HG02588 (cell line): ENCODE measurements around the gene LEKR1.
"Not testable (repeated sequence)": the region's sequence is repeated elsewhere in the genome, so short reads cannot be mapped to it uniquely, and the experiment has no call there.

Source experiments
- ATAC-seq: cut with Tn5 transposase; IDR thresholded peaks from one replicate; pipeline ENCODE4 v1.9.1; 2021; ENCODE audit warnings: mild to moderate bottlenecking, moderate library complexity; ENCODE audit not compliant: unreplicated experiment

Gene LEKR1

DNA sequence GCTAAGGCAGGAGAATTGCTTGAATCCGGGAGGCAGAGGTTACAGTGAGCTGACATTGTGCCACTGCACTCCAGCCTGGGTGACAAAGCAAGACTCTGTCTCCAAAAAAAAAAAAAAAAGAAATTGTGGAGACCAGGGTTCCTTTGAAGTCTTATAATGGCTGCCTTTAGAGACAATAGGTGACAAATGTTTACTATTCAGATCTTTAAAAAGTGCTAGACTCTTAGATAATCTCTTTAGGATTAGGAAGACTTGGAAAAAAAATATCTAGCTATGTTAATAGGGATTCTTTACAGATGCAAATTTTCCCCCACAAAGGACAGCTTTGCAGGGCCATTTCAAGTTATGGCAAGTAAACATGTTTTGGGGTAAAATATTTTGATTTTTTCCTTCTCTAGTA lies 71.7 kb downstream of the LEKR1 start:
- not testable (repeated sequence) for ATAC-seq

- no peak for ATAC-seq
Measured at GRCh38 chr3:156898296-156898880, 72.2 kb downstream of the LEKR1 start.

DNA sequence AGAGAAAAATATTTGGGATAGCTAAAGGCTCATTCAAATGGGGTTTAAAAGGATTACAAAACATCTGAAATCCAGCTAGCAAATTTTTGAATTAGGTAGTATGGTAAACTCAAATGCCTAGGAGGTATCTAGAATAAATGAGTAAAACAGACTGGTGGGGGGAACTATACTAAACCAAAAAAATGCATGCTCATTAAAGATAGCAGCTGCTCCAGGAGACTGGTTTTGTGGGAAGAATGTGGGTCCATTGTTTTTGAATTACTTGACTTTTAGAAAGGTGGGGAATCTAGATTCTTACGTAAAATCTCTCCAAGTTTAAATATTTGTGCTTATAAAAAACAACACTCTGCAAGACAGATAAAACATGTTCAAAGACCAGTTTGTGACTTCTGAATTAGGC lies 73.8 kb downstream of the LEKR1 start:
- ATAC-seq, result no peak

- no peak for ATAC-seq
Measured at GRCh38 chr3:156902916-156903315, 76.8 kb downstream of the LEKR1 start.

DNA sequence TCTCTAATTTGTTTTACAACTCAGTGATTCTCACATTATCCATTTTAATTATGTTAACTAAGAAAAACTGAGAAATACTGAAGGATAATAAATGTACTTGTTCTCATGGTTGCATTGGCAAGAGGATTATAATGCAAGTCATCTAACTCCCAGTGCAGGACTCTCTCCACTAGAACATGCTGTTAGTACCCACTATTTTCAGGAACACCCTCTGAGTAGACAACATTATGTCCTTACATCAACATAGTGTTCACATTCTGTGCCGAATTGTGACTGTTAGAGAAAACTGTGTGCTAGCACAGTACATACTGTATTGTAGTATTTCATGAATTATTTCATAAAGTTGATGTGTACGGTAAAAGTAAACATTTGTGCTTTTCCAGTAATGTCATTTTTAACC lies 80.1 kb downstream of the LEKR1 start:
- no peak for ATAC-seq

- ATAC-seq, result no peak
Measured at GRCh38 chr3:156908398-156908797, 82.2 kb downstream of the LEKR1 start.

DNA sequence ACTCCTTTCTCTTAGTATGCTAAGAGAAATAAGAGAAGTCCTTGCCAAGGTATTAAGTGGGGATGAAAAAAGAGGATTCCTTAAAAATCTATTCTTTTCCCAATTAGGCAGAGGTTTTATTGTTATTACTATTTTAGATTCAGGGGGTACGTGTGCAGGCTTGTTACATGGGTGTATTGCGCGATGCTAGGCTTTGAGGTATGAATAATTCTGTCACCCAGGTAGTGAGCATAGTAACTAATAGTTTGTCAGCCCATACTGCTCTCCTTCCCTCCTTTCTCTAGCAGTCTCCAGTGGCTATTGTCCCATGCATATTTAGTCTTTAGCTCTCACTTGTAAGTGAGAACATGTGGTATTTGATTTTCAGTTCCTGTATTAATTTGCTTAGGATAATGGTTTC lies 83.9 kb downstream of the LEKR1 start:
- ATAC-seq, result no peak

GRCh38 chr3:156910831-156911230 lies 84.7 kb downstream of the LEKR1 start:
- ATAC-seq, result not testable (repeated sequence)

DNA sequence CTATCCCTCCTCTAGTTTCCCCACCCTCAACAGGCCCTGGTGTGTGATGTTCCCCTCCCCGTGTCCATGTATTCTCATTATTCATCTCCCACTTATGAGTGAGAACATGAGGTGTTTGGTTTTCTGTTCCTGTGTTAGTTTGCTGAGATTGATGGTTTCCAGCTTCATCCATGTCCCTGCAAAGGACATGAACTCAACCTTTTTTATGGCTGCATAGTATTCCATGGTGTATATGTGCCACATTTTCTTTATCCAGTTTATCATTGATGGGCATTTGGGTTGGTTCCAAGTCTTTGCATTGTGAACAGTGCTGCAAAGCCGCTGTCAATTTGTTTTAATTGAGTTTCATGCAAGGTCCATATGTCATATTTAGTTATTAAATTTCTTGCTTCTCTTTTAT lies 88.1 kb downstream of the LEKR1 start:
- not testable (repeated sequence) for ATAC-seq

- ATAC-seq, result no peak
Measured at GRCh38 chr3:156915372-156915771, 89.2 kb downstream of the LEKR1 start.

- ATAC-seq, result no peak
Measured at GRCh38 chr3:156918746-156919145, 92.6 kb downstream of the LEKR1 start.

DNA sequence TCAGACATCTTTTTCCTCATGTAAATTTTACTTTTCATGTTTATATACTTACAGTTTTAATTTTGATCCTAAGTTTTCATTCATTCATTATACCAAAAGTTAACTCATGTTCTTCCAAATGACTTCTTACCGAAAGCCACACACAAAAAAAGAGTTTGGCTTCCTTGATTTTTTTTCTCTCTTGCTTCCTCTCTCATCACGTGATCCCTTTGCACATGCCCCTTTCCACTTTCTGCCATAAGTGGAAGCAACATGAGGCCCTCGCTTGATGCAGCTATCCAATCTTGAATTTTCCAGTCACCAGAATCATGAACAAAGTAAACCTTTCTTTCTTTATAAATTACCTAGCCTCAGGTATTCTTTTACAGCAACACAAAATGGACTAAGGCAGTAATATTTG lies 93.7 kb downstream of the LEKR1 start:
- no peak for ATAC-seq

DNA sequence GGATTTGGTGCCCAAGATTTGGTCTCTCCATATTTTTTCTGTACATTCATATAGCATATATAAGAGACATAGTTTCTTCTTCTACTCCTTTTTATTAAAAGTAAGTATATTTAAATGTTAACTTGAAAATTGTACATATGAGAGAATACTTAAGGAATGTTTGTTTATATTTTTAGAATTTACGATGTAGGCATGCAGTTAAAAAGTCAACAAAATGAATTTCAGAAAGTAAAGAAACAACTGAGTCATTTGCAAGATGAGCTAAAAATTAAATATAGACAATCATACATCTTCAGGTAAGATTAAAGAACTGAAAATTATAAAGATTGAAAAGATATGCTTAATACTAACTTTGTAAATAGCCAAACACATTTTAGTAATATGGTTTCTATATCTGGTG lies 94.2 kb downstream of the LEKR1 start:
- no peak for ATAC-seq

DNA sequence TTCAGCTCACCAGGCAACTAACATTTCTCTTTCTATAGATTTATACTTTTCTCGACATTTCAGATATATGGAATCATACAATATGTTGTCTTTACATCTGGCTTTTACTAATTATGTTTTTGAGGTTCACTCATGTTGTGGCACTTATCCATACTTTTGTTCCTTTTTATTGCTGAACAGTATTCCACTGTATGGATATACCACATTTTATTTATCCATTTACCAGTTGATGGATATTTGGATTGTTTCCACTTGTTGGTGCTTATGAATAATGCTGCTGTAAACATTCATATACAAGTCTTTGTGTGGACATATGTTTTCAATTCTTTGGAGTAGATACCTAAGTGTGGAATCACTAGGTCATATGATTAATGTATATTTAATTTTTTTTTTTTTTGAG lies 97.2 kb downstream of the LEKR1 start:
- ATAC-seq, result no peak

- no peak for ATAC-seq
Measured at GRCh38 chr3:156938724-156939123, 112.6 kb downstream of the LEKR1 start.

GRCh38 chr3:156939315-156939714 lies 113.2 kb downstream of the LEKR1 start:
- ATAC-seq, result no peak

DNA sequence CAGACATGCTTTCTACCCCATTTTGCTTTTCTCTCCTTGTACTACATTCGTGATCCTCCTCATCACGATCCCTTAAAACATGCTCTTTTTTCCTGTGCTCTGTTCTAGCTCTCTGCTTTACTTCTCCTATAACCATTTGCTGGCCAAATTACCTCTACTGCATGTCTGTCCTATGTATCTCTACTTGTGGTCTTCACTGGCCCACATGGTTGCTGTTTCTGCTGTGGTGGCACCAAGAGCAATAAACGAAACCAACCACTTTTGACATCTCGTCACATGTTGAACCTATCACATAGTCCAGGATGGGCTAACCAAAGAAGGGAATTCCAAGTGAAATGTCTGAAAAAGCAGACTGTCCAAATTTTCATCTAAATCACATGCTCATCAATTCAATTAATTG lies 115.2 kb downstream of the LEKR1 start:
- no peak for ATAC-seq

GRCh38 chr3:156948402-156949210 lies 122.5 kb downstream of the LEKR1 start:
- ATAC-seq, result no peak

GRCh38 chr3:156952011-156952410 lies 125.9 kb downstream of the LEKR1 start:
- ATAC-seq, result no peak

- no peak for ATAC-seq
Measured at GRCh38 chr3:156957715-156958114, 131.6 kb downstream of the LEKR1 start.

DNA sequence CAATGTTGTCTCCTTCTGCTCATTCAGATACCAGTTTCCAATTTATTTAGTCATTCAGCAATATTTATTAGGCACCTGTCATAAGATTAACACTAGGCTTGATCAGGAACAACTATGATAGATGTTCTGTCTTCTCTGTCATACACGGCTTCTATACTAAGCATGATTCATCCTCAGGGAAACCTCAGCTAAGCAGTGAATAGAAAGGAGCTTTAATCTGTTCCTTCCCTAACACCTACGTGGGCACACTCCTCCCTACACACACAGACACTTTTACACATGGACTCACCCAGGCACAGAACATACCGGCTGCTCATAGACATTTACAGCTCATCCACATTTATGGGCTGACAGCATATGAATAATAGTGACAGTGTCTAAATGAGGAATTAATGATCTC lies 136.9 kb downstream of the LEKR1 start:
- no peak for ATAC-seq

DNA sequence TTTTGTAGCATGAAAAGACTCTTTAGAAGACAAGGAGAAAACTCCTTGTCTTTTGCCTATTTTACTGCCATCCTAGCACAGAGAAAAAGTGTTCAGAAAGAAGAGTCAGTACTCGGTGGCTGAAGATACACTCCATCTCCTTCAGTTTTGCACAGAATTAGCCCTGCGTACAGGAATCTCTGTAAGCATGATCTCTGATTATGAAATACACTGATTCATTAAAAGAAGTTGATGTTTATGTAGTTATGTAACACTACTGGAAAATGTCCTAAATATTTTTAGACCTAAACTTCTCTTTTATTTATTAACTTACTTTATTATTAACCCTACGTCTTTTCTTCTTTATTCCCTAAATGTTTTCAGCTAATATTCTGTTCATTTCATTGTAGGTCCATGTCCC lies 138.4 kb downstream of the LEKR1 start:
- ATAC-seq, result no peak

GRCh38 chr3:156966349-156966748 lies 140.2 kb downstream of the LEKR1 start:
- not testable (repeated sequence) for ATAC-seq
